Ascending aorta (tissue), 2 donors: Measurements from ENCODE around the gene TRIM32. TPM values are rescaled to one million over a fixed set of nuclear protein-coding genes. Genes with fewer than 3 reads are reported as not detected.

Experiments used
- DNase-seq, 2 donors: peaks; one replicate each; pipeline ENCODE4 v3.0.0-alpha.2; 2019; ENCODE audit warnings: low spot score in 2 of 2
- H3K27ac ChIP-seq, 2 donors: fragments of 200-600 bp; sonication (generic); one replicate each; pipeline ENCODE4 v1.5.1; 2016 to 2017; ENCODE audit warnings: mild to moderate bottlenecking in 1 of 2
- H3K27me3 ChIP-seq: fragments of 200-600 bp; sonication (generic); one replicate; pipeline ENCODE4 v1.5.1; 2017
- H3K36me3 ChIP-seq, 2 donors: fragments of 200-600 bp; sonication (generic); one replicate each; pipeline ENCODE4 v1.5.1; 2016
- H3K4me1 ChIP-seq, 2 donors: fragments of 200-600 bp; sonication (generic); one replicate each; pipeline ENCODE4 v1.5.1; 2016 to 2017; ENCODE audit warnings: mild to moderate bottlenecking in 1 of 2
- H3K4me3 ChIP-seq, 2 donors: fragments of 200-600 bp; sonication (generic); one replicate each; pipeline ENCODE4 v1.5.1; 2016 to 2017; ENCODE audit warnings: mild to moderate bottlenecking in 1 of 2
- H3K9me3 ChIP-seq, 2 donors: fragments of 200-600 bp; sonication (generic); one replicate each; pipeline ENCODE4 v1.5.1; 2016
- intact Hi-C: fragments of 100-400 bp; cut with DNase I; formaldehyde crosslinking; loops from one replicate; pipeline ENCODE4 v1.15.1; 2023
- total RNA-seq: library from RNA; depleted of rRNA; stranded (reverse); fragments of >200 nt; gene quantifications from one replicate; pipeline ENCODE4 v1.1.0, GENCODE V29; 2016
- TF ChIP-seq, protein P1 (sequence below), 3 experiments: fragments of 200-600 bp in 2 of 3; fragments of 450-650 bp in 1 of 3; sonication (generic) in 2 of 3; IDR thresholded peaks; one replicate each; pipeline ENCODE4 v1.5.1; 2016 to 2019; ENCODE audit warnings: antibody characterized with exemption in 3 of 3, mild to moderate bottlenecking in 1 of 3, moderate library complexity in 1 of 3

TRIM32 gene
- total RNA-seq, 1 donor from 2014 or later = 2.6 TPM

DNA sequence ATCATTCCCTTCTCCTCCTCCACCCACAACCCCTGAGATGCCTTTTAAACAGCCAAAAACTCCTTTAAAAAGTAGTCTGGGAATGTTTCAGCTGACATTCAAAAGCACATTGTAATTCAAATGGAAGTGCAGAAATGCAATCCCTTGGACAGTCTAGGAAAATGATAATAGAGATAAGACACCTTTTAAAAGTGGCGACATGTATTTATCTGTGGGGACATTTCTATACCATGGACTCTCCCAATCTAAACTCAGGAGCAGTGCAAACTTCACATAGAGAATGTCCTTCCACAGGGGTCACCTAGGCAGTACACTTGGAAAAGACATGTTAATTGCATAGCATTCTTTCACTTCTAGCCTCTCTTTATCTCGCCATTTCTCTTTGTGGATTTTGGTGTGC lies 33.0 kb downstream of the TRIM32 start:
- intact Hi-C loops = no loop called here
- no peak overlapping the region for H3K4me3 ChIP-seq
- TF ChIP-seq, protein P1, sequence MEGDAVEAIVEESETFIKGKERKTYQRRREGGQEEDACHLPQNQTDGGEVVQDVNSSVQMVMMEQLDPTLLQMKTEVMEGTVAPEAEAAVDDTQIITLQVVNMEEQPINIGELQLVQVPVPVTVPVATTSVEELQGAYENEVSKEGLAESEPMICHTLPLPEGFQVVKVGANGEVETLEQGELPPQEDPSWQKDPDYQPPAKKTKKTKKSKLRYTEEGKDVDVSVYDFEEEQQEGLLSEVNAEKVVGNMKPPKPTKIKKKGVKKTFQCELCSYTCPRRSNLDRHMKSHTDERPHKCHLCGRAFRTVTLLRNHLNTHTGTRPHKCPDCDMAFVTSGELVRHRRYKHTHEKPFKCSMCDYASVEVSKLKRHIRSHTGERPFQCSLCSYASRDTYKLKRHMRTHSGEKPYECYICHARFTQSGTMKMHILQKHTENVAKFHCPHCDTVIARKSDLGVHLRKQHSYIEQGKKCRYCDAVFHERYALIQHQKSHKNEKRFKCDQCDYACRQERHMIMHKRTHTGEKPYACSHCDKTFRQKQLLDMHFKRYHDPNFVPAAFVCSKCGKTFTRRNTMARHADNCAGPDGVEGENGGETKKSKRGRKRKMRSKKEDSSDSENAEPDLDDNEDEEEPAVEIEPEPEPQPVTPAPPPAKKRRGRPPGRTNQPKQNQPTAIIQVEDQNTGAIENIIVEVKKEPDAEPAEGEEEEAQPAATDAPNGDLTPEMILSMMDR (IDR thresholded peaks at IDR 0.05) = no peak
- no peak overlapping the region for H3K27ac ChIP-seq
- H3K4me1 ChIP-seq = no peaks in the 10 kb centered on the region
- H3K36me3 ChIP-seq = no peaks in the 10 kb centered on the region
- no peaks in the 10 kb centered on the region for H3K9me3 ChIP-seq
- no peaks in the 10 kb centered on the region for H3K27me3 ChIP-seq
- no peak for DNase-seq

DNA sequence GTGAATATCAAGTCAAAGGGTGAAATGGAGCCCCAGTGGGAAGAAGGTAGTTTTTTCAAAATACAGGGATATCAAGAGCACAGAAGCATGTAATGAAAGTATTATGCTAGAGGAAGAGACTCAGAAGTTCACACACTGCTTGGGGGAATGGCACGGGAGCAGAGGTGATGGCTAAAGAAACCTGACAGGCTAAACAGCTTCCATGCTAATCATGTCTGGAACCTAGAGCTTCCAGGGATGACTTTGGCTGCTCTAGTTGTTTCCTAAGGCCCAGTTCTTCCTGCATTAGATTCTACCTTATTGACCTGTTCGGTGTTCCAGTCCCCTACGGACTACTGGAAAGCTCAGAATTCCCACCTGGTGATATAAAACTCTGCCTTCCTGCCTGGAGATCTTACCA lies 34.3 kb downstream of the TRIM32 start:
- intact Hi-C loops = no loop called here
- no peaks in the 10 kb centered on the region for H3K4me1 ChIP-seq
- no peaks in the 10 kb centered on the region for H3K9me3 ChIP-seq
- TF ChIP-seq, protein P1 (IDR thresholded peaks at IDR 0.05) = no peak
- H3K36me3 ChIP-seq = no peaks in the 10 kb centered on the region
- no peak for DNase-seq
- no peak overlapping the region for H3K27ac ChIP-seq
- no peak overlapping the region for H3K4me3 ChIP-seq
- H3K27me3 ChIP-seq = no peaks in the 10 kb centered on the region

DNA sequence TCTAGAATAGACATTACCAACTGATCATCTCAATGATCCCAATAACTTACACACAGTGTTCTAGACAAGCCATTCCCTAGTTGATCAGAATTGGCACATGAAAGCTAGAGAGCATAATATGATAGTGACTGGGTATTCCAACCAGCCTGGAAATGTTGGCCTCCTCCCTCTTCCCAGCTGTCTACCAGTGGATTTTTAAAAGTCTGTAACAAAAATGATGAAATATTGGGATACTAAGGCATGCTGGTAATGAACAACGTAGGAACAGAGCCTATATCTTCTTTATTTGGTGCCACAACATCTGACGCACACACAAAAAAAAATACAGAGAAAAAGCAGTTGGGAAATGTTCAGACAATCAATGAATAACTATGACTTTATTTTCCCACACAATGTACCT lies 34.8 kb downstream of the TRIM32 start:
- intact Hi-C loops = no loop called here
- TF ChIP-seq, protein P1 (IDR thresholded peaks at IDR 0.05) = no peak
- H3K36me3 ChIP-seq = no peaks in the 10 kb centered on the region
- H3K4me1 ChIP-seq = no peaks in the 10 kb centered on the region
- no peak overlapping the region for H3K4me3 ChIP-seq
- DNase-seq = no peak
- H3K27ac ChIP-seq = no peak overlapping the region
- no peaks in the 10 kb centered on the region for H3K9me3 ChIP-seq
- no peaks in the 10 kb centered on the region for H3K27me3 ChIP-seq

DNA sequence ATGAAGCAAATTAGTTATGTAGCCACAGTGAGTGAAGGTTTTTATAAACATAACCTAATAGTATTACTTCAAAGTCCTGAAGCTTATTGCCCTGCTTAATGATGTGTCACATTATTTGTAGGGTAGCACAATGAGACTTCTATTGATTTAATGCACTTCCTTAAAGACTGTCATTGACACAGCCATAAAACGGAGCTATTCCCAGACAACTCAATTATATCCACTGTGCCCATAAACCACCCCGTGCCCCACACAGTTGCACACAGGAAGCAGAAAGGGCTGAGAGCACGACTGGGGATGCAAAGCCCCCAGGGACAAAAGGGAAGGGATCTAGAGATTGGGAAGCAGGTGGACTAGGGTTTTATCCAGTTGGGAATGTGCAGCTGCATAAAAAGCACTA lies 37.0 kb downstream of the TRIM32 start:
- intact Hi-C loops = no loop called here
- TF ChIP-seq, protein P1 (IDR thresholded peaks at IDR 0.05) = no peak
- Histone ChIP-seq H3K4me1 (no peaks in the 10 kb centered on the region), H3K36me3 (no peaks in the 10 kb centered on the region), H3K27ac (no peak overlapping the region), H3K9me3 (no peaks in the 10 kb centered on the region), H3K27me3 (no peaks in the 10 kb centered on the region), H3K4me3 (no peak overlapping the region)
- DNase-seq = no peak

DNA sequence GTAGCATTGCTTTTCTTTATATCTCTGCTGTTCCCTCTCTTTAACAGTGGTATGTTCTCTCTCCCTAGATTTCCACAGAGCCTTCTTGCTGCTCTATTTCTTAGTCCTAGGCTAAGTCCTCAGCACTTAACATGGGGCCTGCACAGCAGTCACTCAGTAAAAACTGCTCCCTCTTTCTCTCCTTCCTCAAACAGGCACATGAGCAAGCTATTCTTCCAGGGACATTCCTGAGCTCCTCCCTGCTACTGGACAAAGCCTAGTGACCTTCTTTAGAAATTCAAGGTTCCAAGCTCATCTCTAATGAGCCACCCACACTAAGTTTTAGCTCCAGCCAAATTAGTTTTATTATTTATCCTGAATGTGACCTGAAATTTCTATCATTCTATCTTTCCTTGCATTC lies 39.5 kb downstream of the TRIM32 start:
- no peaks in the 10 kb centered on the region for H3K36me3 ChIP-seq
- intact Hi-C loops = no loop called here
- no peak overlapping the region for H3K27ac ChIP-seq
- DNase-seq = no peak
- no peaks in the 10 kb centered on the region for H3K4me1 ChIP-seq
- H3K9me3 ChIP-seq = no peaks in the 10 kb centered on the region
- TF ChIP-seq, protein P1 (IDR thresholded peaks at IDR 0.05) = no peak
- no peak overlapping the region for H3K4me3 ChIP-seq
- no peaks in the 10 kb centered on the region for H3K27me3 ChIP-seq

DNA sequence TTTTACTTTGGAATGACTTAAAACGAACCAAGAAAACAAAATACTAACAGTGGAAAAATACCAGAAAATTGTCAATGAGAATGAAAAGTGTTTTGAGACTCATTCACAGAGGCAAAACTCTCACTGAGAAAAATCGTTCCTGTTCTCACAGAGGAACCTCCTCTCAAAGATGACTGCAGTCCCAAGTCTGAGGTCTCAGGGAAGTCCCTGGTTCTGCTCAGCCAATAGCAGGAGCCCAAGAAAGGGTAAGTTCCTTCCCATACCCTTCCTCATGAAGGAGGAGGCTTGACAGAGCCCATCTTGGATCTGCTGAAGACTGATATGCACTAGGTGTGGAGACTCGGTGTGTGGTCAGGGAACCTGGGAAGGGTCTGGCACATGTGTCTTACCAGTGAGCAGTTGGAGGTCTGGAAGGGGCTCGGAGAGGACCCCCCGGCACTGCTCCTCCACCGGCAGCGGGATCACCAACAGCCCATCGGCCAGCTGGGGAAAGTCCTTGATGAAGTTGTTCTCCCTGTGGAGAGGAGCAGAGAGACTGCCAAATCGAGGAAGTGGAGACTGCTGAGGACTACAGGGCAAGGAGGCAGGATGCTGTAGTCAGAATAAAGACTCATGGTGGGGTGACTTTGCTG lies 46.0 kb downstream of the TRIM32 start:
- H3K4me3 ChIP-seq = no peak overlapping the region
- no peak overlapping the region for H3K27ac ChIP-seq
- H3K36me3 ChIP-seq = no peaks in the 10 kb centered on the region
- no peaks in the 10 kb centered on the region for H3K27me3 ChIP-seq
- DNase-seq = no peak
- intact Hi-C loops = loop anchor here (10.0 kb wide), 1 partner anchor 122 kb away; no protein-coding TSS in a partner anchor
- no peaks in the 10 kb centered on the region for H3K4me1 ChIP-seq
- TF ChIP-seq, protein P1 (IDR thresholded peaks at IDR 0.05) = no peak
- H3K9me3 ChIP-seq = no peaks in the 10 kb centered on the region
